Spleen (tissue), 11 donors: ENCODE data around the gene MAG. TPM values are rescaled to one million over a fixed set of nuclear protein-coding genes. Genes with fewer than 3 reads are reported as not detected.
A peak's percentile ranks its signal among the peaks of the same experiment; 100 is the strongest.

ENCODE experiments used
- DNase-seq: peaks from one replicate; pipeline ENCODE4 v3.0.0-alpha.2; 2020
- H3K27ac ChIP-seq, 8 donors: fragments of 200-600 bp; sonication (generic) in 7 of 8; 1 replicate in 4 of 8; 2 replicates in 4 of 8; pipeline versions ENCODE4 v1.5.0 to v1.8.0; 2016 to 2021; ENCODE audit warnings: inconsistent platforms in 4 of 8, mild to moderate bottlenecking in 4 of 8, moderate library complexity in 1 of 8
- H3K27me3 ChIP-seq, 7 donors: fragments of 200-600 bp; sonication (generic) in 6 of 7; replicated peaks in 1 of 7; 1 replicate in 4 of 7; 2 replicates in 3 of 7; pipeline versions ENCODE4 v1.5.0 to v1.8.0; 2016 to 2021; ENCODE audit warnings: inconsistent platforms in 3 of 7, mild to moderate bottlenecking in 1 of 7
- H3K36me3 ChIP-seq, 6 donors: fragments of 200-600 bp; sonication (generic) in 5 of 6; 1 replicate in 4 of 6; 2 replicates in 2 of 6; pipeline versions ENCODE4 v1.5.0 to v1.8.0; 2016 to 2021; ENCODE audit warnings: inconsistent platforms in 2 of 6
- H3K4me1 ChIP-seq, 6 donors: fragments of 200-600 bp; sonication (generic) in 5 of 6; 1 replicate in 3 of 6; 2 replicates in 3 of 6; pipeline versions ENCODE4 v1.5.0 to v1.8.0; 2016 to 2021; ENCODE audit warnings: inconsistent platforms in 3 of 6
- H3K4me3 ChIP-seq, 8 donors: fragments of 200-600 bp; sonication (generic) in 7 of 8; 1 replicate in 4 of 8; 2 replicates in 4 of 8; pipeline versions ENCODE4 v1.5.0 to v1.8.0; 2016 to 2021; ENCODE audit warnings: inconsistent platforms in 4 of 8, mild to moderate bottlenecking in 4 of 8, moderate library complexity in 2 of 8
- H3K9me3 ChIP-seq, 8 donors: fragments of 200-600 bp; sonication (generic) in 7 of 8; 1 replicate in 4 of 8; 2 replicates in 4 of 8; pipeline versions ENCODE4 v1.5.0 to v1.8.0; 2016 to 2021; ENCODE audit warnings: inconsistent platforms in 4 of 8
- POLR2A ChIP-seq, 3 donors: fragments of 450-650 bp; IDR thresholded peaks; one replicate each; pipeline ENCODE4 v1.5.1; 2017; ENCODE audit warnings: antibody characterized with exemption in 3 of 3, mild to moderate bottlenecking in 1 of 3
- POLR2AphosphoS5 ChIP-seq, 3 donors: sonication (generic); formaldehyde crosslinking; IDR thresholded peaks; one replicate each; pipeline ENCODE4 v1.5.1; 2017; ENCODE audit warnings: antibody characterized with exemption in 3 of 3
- WGBS, 5 donors: extraction: QIAGEN DNeasy Blood & Tissue Kit in 3 of 5; methylation state at CpG; one replicate each; pipeline versions ENCODE4 v1.1.5 to v1.1.7; 2013 to 2018; 5-methylcytosine and 5-hydroxymethylcytosine counted together
- intact Hi-C: fragments of 100-400 bp; cut with DNase I; formaldehyde crosslinking; loops from one replicate; pipeline ENCODE4 v1.15.0; 2023; ENCODE audit warnings: low total_unique reads
- polyA plus RNA-seq, 3 donors: library from polyadenylated mRNA; stranded (reverse); fragments of 200-250 nt; gene quantifications; one replicate each; pipeline ENCODE4 v1.2.1, GENCODE V29; 2013
- total RNA-seq, 7 donors: library from RNA; depleted of rRNA in 3 of 7; stranded (reverse); fragments of >200 nt in 3 of 7; fragmentation: NEBNext Ultra II Directional in 4 of 7; extraction: Animal tissue kit (Norgen Biotek cat#: 25700) in 4 of 7; gene quantifications; one replicate each; pipeline versions ENCODE4 v1.1.0 to v1.2.1, GENCODE V29; 2016 to 2021
- TF ChIP-seq, protein P1 (sequence below), 11 experiments: fragments of 200-600 bp in 7 of 11; fragments of 450-650 bp in 4 of 11; sonication (generic) in 4 of 11; IDR thresholded peaks in 8 of 11; conservative IDR thresholded peaks in 3 of 11; 1 replicate in 7 of 11; 2 replicates in 4 of 11; pipeline versions ENCODE4 v1.4.0 to v1.8.0; 2016 to 2021; ENCODE audit warnings: antibody characterized with exemption in 11 of 11, inconsistent platforms in 4 of 11, mild to moderate bottlenecking in 1 of 11
- donor health status: healthy with polysubstance abuse.
- donor health status: DM: no; HTN: no; CAD: no; lungs with moderate emphysema.
- donor health status: DM: no; HTN: no; CAD: no.
- donor health status: Bipolar disorder and iron deficiency.
- donor health status: healthy.
- donor health status: DM: no; HTN: no; CAD: no.
- donor health status: DM: yes; HTN: yes; CAD: no.

MAG gene
- total and polyA plus RNA-seq, 10 donors: 0.07 to 55.2 (median 0.38) TPM; not detected in 2

- WGBS, 5 donors: 93 to 99% (median 95%) methylated on average over 2 of the region's 2 CpGs
- intact Hi-C loops: no loop called here
- no peak for TF ChIP-seq POLR2A (IDR thresholded peaks at IDR 0.05)
- TF ChIP-seq, protein P1, sequence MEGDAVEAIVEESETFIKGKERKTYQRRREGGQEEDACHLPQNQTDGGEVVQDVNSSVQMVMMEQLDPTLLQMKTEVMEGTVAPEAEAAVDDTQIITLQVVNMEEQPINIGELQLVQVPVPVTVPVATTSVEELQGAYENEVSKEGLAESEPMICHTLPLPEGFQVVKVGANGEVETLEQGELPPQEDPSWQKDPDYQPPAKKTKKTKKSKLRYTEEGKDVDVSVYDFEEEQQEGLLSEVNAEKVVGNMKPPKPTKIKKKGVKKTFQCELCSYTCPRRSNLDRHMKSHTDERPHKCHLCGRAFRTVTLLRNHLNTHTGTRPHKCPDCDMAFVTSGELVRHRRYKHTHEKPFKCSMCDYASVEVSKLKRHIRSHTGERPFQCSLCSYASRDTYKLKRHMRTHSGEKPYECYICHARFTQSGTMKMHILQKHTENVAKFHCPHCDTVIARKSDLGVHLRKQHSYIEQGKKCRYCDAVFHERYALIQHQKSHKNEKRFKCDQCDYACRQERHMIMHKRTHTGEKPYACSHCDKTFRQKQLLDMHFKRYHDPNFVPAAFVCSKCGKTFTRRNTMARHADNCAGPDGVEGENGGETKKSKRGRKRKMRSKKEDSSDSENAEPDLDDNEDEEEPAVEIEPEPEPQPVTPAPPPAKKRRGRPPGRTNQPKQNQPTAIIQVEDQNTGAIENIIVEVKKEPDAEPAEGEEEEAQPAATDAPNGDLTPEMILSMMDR (IDR thresholded peaks at IDR 0.05 in 8 of 11, conservative IDR thresholded peaks at IDR 0.05 in 3 of 11): peak in 1 of 11 experiments; percentile 11
These were observed 6.0 kb downstream of the MAG start for GRCh38 chr19:35297922-35298321.

GRCh38 chr19:35298561-35298972 is 6.6 kb downstream of the MAG start:
- no peaks in the 10 kb centered on the region for H3K9me3 ChIP-seq
- WGBS, 5 donors: 83 to 96% (median 92%) methylated on average over 5 of the region's 5 CpGs
- peaks cover 0 to 26% (median 0%) of the 10 kb centered on the region in 7 donors for H3K27me3 ChIP-seq
- H3K4me1 ChIP-seq: peaks cover 7 to 25% (median 17%) of the 10 kb centered on the region in 6 donors
- TF ChIP-seq POLR2A (IDR thresholded peaks at IDR 0.05) (no peak), POLR2AphosphoS5 (IDR thresholded peaks at IDR 0.05) (no peak)
- TF ChIP-seq, protein P1 (IDR thresholded peaks at IDR 0.05 in 8 of 11, conservative IDR thresholded peaks at IDR 0.05 in 3 of 11): no peak
- no peaks in the 10 kb centered on the region for H3K36me3 ChIP-seq
- H3K27ac ChIP-seq: no peak overlapping the region
- no peak overlapping the region for H3K4me3 ChIP-seq
- no peak for DNase-seq
- intact Hi-C loops: no loop called here

More at GRCh38 chr19:35297922-35298321, 6.0 kb downstream of the MAG start:
- Histone ChIP-seq H3K4me1 (peaks cover 7 to 22% (median 17%) of the 10 kb centered on the region in 6 donors), H3K4me3 (no peak overlapping the region), H3K9me3 (no peaks in the 10 kb centered on the region), H3K27me3 (peaks cover 0 to 30% (median 0%) of the 10 kb centered on the region in 7 donors), H3K36me3 (no peaks in the 10 kb centered on the region), H3K27ac (no peak overlapping the region)
- DNase-seq: no peak

DNA sequence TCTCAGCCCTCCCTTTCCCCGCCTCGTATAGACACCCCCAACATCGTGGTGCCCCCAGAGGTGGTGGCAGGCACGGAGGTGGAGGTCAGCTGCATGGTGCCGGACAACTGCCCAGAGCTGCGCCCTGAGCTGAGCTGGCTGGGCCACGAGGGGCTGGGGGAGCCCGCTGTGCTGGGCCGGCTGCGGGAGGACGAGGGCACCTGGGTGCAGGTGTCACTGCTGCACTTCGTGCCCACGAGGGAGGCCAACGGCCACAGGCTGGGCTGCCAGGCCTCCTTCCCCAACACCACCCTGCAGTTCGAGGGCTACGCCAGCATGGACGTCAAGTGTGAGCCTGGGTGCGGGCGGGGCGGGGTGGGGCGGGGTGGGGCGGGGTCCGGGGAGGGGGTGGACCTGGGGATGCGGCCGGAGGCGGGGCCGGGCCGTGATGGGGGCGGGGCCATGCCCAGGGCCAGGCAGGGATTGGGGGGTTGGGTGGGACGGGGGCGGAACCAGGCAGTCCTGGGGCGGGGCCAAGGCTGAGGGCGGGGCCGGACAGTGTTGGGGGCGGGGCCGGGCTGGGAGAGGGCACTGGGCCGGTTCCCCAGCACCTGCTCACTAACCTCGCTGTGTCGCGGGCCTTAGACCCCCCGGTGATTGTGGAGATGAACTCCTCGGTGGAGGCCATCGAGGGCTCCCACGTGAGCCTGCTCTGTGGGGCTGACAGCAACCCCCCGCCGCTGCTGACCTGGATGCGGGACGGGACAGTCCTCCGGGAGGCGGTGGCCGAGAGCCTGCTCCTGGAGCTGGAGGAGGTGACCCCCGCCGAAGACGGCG is 7.8 kb downstream of the MAG start:
- TF ChIP-seq, protein P1 (IDR thresholded peaks at IDR 0.05 in 8 of 11, conservative IDR thresholded peaks at IDR 0.05 in 3 of 11): no peak
- TF ChIP-seq POLR2A (IDR thresholded peaks at IDR 0.05) (no peak), POLR2AphosphoS5 (IDR thresholded peaks at IDR 0.05) (no peak)
- H3K27ac ChIP-seq: no peak overlapping the region
- WGBS, 5 donors: 61 to 83% (median 79%) methylated on average over 11 to 55 of the region's 55 CpGs
- H3K9me3 ChIP-seq: no peaks in the 10 kb centered on the region
- H3K4me1 ChIP-seq: peaks cover 7 to 29% (median 19%) of the 10 kb centered on the region in 6 donors
- no peak overlapping the region for H3K4me3 ChIP-seq
- intact Hi-C loops: no loop called here
- H3K27me3 ChIP-seq: peaks cover 0 to 21% (median 0%) of the 10 kb centered on the region in 7 donors
- no peaks in the 10 kb centered on the region for H3K36me3 ChIP-seq
- no peak for DNase-seq

- Histone ChIP-seq H3K9me3 (no peaks in the 10 kb centered on the region), H3K27ac (no peak overlapping the region), H3K27me3 (peaks cover 0 to 19% (median 0%) of the 10 kb centered on the region in 7 donors), H3K4me1 (peaks cover 7 to 24% (median 14%) of the 10 kb centered on the region in 6 donors), H3K4me3 (no peak overlapping the region), H3K36me3 (no peaks in the 10 kb centered on the region)
- TF ChIP-seq, protein P1 (IDR thresholded peaks at IDR 0.05 in 8 of 11, conservative IDR thresholded peaks at IDR 0.05 in 3 of 11): no peak
- TF ChIP-seq POLR2A (IDR thresholded peaks at IDR 0.05): no peak
- TF ChIP-seq POLR2AphosphoS5 (IDR thresholded peaks at IDR 0.05): no peak
- WGBS, 5 donors: 88 to 96% (median 90%) methylated on average over 10 of the region's 10 CpGs
- intact Hi-C loops: no loop called here
- DNase-seq: no peak
These were observed 8.3 kb downstream of the MAG start for GRCh38 chr19:35300339-35300649.
